ENCODE results near the gene POLR3GL.

GRCh38 chr1:145918144-145918991, 46.1 kb upstream of the POLR3GL start, which contains the start of gene PEX11B:
- TF ChIP-seq GATA3 (IDR thresholded peaks at IDR 0.05; ENCODE audit: low read depth, low read length) = no peak
- no peak; the same call in 1 of the 2 replicates for TF ChIP-seq GATA2 (IDR thresholded peaks at IDR 0.05; ENCODE audit: low read depth, low read length)

All from SH-SY5Y (cell line).